Measurements from ENCODE around the gene FRMD1.

The FRMD1 gene

GRCh38 chr6:168050225-168050880 is 28.7 kb downstream of the FRMD1 start:
- peaks cover 10% of the 10 kb centered on the region for H3K4me1 ChIP-seq (ENCODE audit: control insufficient read depth, insufficient read depth, low read length)
- H3K9ac ChIP-seq (ENCODE audit: low read length), result no peak overlapping the region
- no peak overlapping the region for H3K4me3 ChIP-seq (ENCODE audit: low read length)
- no peaks in the 10 kb centered on the region for H3K9me3 ChIP-seq (ENCODE audit: control insufficient read depth, low read length)
- H3K36me3 ChIP-seq (ENCODE audit: control insufficient read depth, insufficient read depth, low read length, severe bottlenecking), result no peaks in the 10 kb centered on the region
- DNase-seq (ENCODE audit: low read depth), result no peak
- peaks cover 23% of the 10 kb centered on the region for H3K27me3 ChIP-seq (replicated peaks; ENCODE audit: control insufficient read depth, insufficient read depth, low read length)

- no peak overlapping the region for H3K9ac ChIP-seq (ENCODE audit: low read length)
- no peaks in the 10 kb centered on the region for H3K36me3 ChIP-seq (ENCODE audit: control insufficient read depth, insufficient read depth, low read length, severe bottlenecking)
- no peak overlapping the region for H3K4me3 ChIP-seq (ENCODE audit: low read length)
- peaks cover 5% of the 10 kb centered on the region for H3K4me1 ChIP-seq (ENCODE audit: control insufficient read depth, insufficient read depth, low read length)
- peaks cover 25% of the 10 kb centered on the region for H3K27me3 ChIP-seq (replicated peaks; ENCODE audit: control insufficient read depth, insufficient read depth, low read length)
- no peak for DNase-seq (ENCODE audit: low read depth)
- H3K9me3 ChIP-seq (ENCODE audit: control insufficient read depth, low read length), result no peaks in the 10 kb centered on the region
These were observed 29.2 kb downstream of the FRMD1 start for GRCh38 chr6:168049706-168050224.

DNA sequence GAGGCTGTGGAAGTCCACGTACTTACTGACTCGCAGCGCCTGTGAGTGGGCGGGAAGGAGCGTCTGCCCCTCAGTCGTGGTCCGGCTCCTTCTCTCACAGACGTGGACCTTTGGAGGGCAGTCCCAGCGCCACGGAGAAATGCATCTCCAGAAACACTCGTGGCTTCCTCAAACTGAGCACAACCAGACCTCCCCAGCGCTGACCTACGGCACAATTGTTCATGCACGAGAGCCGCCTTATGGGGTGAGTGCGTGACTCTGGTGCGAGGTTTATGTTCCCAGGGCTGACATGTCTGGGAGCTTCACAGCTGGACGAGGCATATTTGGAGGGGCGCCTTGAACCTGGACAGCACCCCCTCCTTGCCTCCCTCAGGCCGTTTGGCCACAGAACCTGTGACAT is 29.7 kb downstream of the FRMD1 start:
- DNase-seq (ENCODE audit: low read depth), result no peak
- Histone ChIP-seq H3K9ac (ENCODE audit: low read length) (no peak overlapping the region), H3K27me3 (replicated peaks; ENCODE audit: control insufficient read depth, insufficient read depth, low read length) (peaks cover 22% of the 10 kb centered on the region), H3K9me3 (ENCODE audit: control insufficient read depth, low read length) (no peaks in the 10 kb centered on the region), H3K4me3 (ENCODE audit: low read length) (no peak overlapping the region), H3K36me3 (ENCODE audit: control insufficient read depth, insufficient read depth, low read length, severe bottlenecking) (no peaks in the 10 kb centered on the region), H3K4me1 (ENCODE audit: control insufficient read depth, insufficient read depth, low read length) (no peaks in the 10 kb centered on the region)

- no peaks in the 10 kb centered on the region for H3K9me3 ChIP-seq (ENCODE audit: control insufficient read depth, low read length)
- H3K9ac ChIP-seq (ENCODE audit: low read length), result no peak overlapping the region
- DNase-seq (ENCODE audit: low read depth), result no peak
- H3K27me3 ChIP-seq (replicated peaks; ENCODE audit: control insufficient read depth, insufficient read depth, low read length), result peaks cover 22% of the 10 kb centered on the region
- H3K4me3 ChIP-seq (ENCODE audit: low read length), result no peak overlapping the region
- no peaks in the 10 kb centered on the region for H3K36me3 ChIP-seq (ENCODE audit: control insufficient read depth, insufficient read depth, low read length, severe bottlenecking)
- H3K4me1 ChIP-seq (ENCODE audit: control insufficient read depth, insufficient read depth, low read length), result no peaks in the 10 kb centered on the region
These were observed 30.3 kb downstream of the FRMD1 start for GRCh38 chr6:168048724-168049025.

- Histone ChIP-seq H3K27me3 (replicated peaks; ENCODE audit: control insufficient read depth, insufficient read depth, low read length) (peaks cover 18% of the 10 kb centered on the region), H3K9me3 (ENCODE audit: control insufficient read depth, low read length) (no peaks in the 10 kb centered on the region), H3K9ac (ENCODE audit: low read length) (no peak overlapping the region), H3K4me3 (ENCODE audit: low read length) (no peak overlapping the region), H3K36me3 (ENCODE audit: control insufficient read depth, insufficient read depth, low read length, severe bottlenecking) (no peaks in the 10 kb centered on the region), H3K4me1 (ENCODE audit: control insufficient read depth, insufficient read depth, low read length) (no peaks in the 10 kb centered on the region)
- DNase-seq (ENCODE audit: low read depth), result no peak
These were observed 30.9 kb downstream of the FRMD1 start for GRCh38 chr6:168047841-168048723.

GRCh38 chr6:168046696-168047095 is 32.3 kb downstream of the FRMD1 start:
- Histone ChIP-seq H3K9me3 (ENCODE audit: control insufficient read depth, low read length) (peaks cover 3% of the 10 kb centered on the region), H3K9ac (ENCODE audit: low read length) (no peak overlapping the region), H3K4me1 (ENCODE audit: control insufficient read depth, insufficient read depth, low read length) (no peaks in the 10 kb centered on the region), H3K4me3 (ENCODE audit: low read length) (no peak overlapping the region), H3K36me3 (ENCODE audit: control insufficient read depth, insufficient read depth, low read length, severe bottlenecking) (no peaks in the 10 kb centered on the region), H3K27me3 (replicated peaks; ENCODE audit: control insufficient read depth, insufficient read depth, low read length) (peaks cover 14% of the 10 kb centered on the region)
- DNase-seq (ENCODE audit: low read depth), result no peak

DNA sequence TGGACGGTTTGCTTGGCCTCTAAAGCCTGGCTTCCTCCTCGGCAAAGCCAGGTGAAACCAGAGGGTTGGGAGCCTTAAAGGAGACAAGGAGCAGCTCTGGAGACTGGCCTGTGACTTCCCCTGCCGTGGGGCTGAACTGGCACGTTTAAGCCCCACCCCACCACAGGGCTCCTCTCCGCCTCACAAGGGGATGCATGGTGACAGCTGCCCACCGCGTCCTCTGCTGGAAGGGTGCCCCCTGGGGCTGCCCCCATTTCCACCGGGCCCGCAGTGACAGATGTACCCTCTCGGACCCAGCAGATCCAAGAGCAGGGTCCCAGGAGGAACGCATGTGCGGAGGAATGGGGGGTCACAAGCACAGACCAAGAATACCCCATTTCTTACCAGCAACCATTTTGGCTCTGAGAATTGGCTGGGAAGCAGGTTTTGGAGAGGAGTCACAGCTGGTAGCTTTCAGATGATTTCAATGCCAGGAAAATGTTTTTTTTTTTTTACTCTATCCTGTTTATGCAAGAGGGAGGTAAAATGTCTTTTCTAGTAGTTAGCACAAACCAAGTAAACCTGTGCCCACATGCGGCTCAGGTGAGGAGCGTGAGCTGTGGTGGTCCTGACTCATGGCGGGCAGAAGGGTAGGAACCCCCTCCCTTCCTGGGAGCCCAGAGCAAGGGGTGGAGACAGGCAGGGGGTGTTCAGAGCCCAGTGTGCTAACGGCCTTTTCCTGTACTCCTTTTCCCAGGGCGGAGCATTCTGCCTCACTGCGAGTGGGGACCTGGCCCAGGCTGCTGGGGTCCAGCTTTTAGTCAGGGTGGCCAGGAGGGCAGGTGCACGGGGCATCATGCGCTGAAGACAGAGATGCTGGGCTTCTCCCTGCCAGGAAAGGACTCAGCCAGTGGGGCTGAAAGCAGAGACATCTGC is 33.0 kb downstream of the FRMD1 start:
- no peaks in the 10 kb centered on the region for H3K36me3 ChIP-seq (ENCODE audit: control insufficient read depth, insufficient read depth, low read length, severe bottlenecking)
- DNase-seq (ENCODE audit: low read depth), result no peak
- no peaks in the 10 kb centered on the region for H3K4me1 ChIP-seq (ENCODE audit: control insufficient read depth, insufficient read depth, low read length)
- H3K9me3 ChIP-seq (ENCODE audit: control insufficient read depth, low read length), result peaks cover 10% of the 10 kb centered on the region
- H3K4me3 ChIP-seq (ENCODE audit: low read length), result no peak overlapping the region
- no peak overlapping the region for H3K9ac ChIP-seq (ENCODE audit: low read length)
- H3K27me3 ChIP-seq (replicated peaks; ENCODE audit: control insufficient read depth, insufficient read depth, low read length), result peaks cover 8% of the 10 kb centered on the region

DNA sequence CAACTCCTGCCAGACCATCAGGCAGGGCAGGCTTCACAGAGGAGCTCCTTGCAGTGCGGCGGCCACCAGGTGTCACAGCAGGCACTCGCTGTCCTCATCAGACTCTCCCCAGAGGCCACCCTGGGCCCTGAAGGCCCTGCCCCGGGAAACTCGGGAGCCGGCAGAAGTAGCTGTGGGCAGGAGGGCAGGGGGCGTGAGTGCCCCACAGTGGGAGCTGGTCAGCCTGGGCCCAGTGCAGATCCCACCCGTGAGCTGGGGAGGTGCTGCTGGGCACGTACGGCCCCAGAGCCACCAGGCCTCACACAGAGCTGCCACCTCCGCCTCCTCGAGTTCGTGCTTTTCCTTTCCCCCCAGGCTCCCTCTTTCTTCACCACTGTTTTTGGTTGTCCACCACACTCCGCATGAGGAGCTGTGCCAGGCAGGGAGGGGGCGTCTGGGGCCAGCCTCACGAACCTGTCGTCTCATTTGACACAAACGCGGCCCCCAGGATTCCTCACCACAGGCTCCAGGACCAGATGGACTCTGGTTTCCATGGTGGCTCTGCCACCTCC is 33.8 kb downstream of the FRMD1 start:
- DNase-seq (ENCODE audit: low read depth), result no peak
- peaks cover 17% of the 10 kb centered on the region for H3K9me3 ChIP-seq (ENCODE audit: control insufficient read depth, low read length)
- no peak overlapping the region for H3K9ac ChIP-seq (ENCODE audit: low read length)

DNA sequence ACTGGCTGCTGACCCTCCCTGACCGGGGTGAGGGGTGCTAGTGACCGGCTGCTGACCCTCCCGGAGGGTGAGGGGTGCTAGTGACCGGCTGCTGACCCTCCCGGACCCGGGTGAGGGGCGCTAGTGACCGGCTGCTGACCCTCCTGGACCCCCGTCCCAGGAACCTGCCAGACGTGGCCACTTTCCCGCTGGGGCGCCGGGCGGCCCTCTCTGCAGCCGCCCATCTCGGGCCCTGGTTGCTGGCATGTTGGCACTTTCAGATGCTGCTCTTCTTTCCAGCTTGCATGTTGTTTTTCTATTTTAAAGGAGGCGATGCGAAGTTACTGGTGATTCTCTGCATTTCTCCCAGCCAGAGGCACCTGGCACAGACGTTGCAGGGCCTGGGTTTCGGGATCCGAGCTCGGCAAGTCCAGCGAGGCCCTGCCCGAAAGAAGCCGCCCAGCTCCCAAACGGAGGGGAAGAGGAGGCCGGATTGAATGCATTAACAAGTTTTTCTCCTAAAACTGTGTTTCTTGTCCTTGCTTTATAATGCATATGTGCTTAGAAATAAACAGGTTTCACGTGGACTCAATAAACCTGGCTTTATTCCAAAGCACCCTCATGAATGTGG is 34.4 kb downstream of the FRMD1 start:
- Histone ChIP-seq H3K9me3 (ENCODE audit: control insufficient read depth, low read length) (peaks cover 22% of the 10 kb centered on the region), H3K36me3 (ENCODE audit: control insufficient read depth, insufficient read depth, low read length, severe bottlenecking) (no peaks in the 10 kb centered on the region), H3K4me3 (ENCODE audit: low read length) (no peak overlapping the region), H3K4me1 (ENCODE audit: control insufficient read depth, insufficient read depth, low read length) (no peaks in the 10 kb centered on the region), H3K9ac (ENCODE audit: low read length) (no peak overlapping the region), H3K27me3 (replicated peaks; ENCODE audit: control insufficient read depth, insufficient read depth, low read length) (peaks cover 7% of the 10 kb centered on the region)
- no peak for DNase-seq (ENCODE audit: low read depth)

More for the DNA sequence above, 33.8 kb downstream of the FRMD1 start:
- Histone ChIP-seq H3K4me1 (ENCODE audit: control insufficient read depth, insufficient read depth, low read length) (no peaks in the 10 kb centered on the region), H3K36me3 (ENCODE audit: control insufficient read depth, insufficient read depth, low read length, severe bottlenecking) (no peaks in the 10 kb centered on the region), H3K4me3 (ENCODE audit: low read length) (no peak overlapping the region), H3K27me3 (replicated peaks; ENCODE audit: control insufficient read depth, insufficient read depth, low read length) (peaks cover 7% of the 10 kb centered on the region)

DNA sequence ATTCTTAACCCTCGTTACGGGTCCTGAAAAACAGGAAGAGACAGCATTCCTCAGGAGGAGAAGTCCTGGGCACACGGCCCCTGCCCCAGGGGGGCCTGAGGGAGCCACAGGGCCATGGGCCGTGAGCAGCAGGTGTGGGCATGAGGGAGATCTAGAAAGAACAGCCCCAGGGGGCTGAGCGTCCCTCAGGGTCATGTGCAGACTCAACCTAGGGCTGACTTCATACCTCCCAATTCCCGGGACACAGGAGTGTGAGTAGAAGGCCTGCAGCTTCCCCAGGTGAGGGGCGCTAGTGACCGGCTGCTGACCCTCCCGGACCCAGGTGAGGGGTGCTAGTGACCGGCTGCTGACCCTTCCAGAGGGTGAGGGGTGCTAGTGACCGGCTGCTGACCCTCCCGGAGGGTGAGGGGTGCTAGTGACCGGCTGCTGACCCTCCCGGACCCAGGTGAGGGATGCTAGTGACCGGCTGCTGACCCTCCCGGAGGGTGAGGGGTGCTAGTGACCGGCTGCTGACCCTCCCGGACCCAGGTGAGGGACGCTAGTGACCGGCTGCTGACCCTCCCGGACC is 35.1 kb downstream of the FRMD1 start:
- Histone ChIP-seq H3K9me3 (ENCODE audit: control insufficient read depth, low read length) (peaks cover 28% of the 10 kb centered on the region), H3K9ac (ENCODE audit: low read length) (no peak overlapping the region), H3K36me3 (ENCODE audit: control insufficient read depth, insufficient read depth, low read length, severe bottlenecking) (no peaks in the 10 kb centered on the region), H3K27me3 (replicated peaks; ENCODE audit: control insufficient read depth, insufficient read depth, low read length) (peaks cover 7% of the 10 kb centered on the region), H3K4me1 (ENCODE audit: control insufficient read depth, insufficient read depth, low read length) (no peaks in the 10 kb centered on the region), H3K4me3 (ENCODE audit: low read length) (no peak overlapping the region)
- no peak for DNase-seq (ENCODE audit: low read depth)

Measured in adipocyte (in vitro differentiated cells).